Measurements from ENCODE around the gene AGMAT.
A peak's percentile ranks its signal among the peaks of the same experiment; 100 is the strongest.
"Not testable (repeated sequence)": the region's sequence is repeated elsewhere in the genome, so short reads cannot be mapped to it uniquely, and the experiment has no call there.

The AGMAT gene

GRCh38 chr1:15617173-15618076, 32.6 kb upstream of the AGMAT start, which contains the start of gene DDI2:
Gene DDI2, plus strand, starts transcription at chr1:15617458. Its CDS starts 213 bp downstream, at chr1:15617671.
- Histone ChIP-seq H3K36me3 (no peaks in the 10 kb centered on the region), H3K27ac (peak within 1 kb of the TSS; percentile 89), H3K27me3 (no peaks in the 10 kb centered on the region), H3K4me1 (ENCODE audit: control insufficient read depth in 1 of 2, insufficient read depth in 1 of 2, low read depth in 1 of 2, low read length in 1 of 2) (peaks cover 24% of the 10 kb centered on the region in 2 experiments), H3K9me3 (no peaks in the 10 kb centered on the region), H3K4me3 (ENCODE audit: low read depth in 1 of 2, low read length in 1 of 2) (peak within 1 kb of the TSS; percentile 79 to 86)
- no peak for TF ChIP-seq CTCF (IDR thresholded peaks at IDR 0.05)

- no peaks in the 10 kb centered on the region for H3K9me3 ChIP-seq
- no peaks in the 10 kb centered on the region for H3K36me3 ChIP-seq
- H3K4me3 ChIP-seq (ENCODE audit: low read depth in 1 of 2, low read length in 1 of 2) = peak overlapping the region; percentile 79 to 86
- TF ChIP-seq CTCF (IDR thresholded peaks at IDR 0.05) = no peak
- peaks cover 24% of the 10 kb centered on the region in 2 experiments for H3K4me1 ChIP-seq (ENCODE audit: control insufficient read depth in 1 of 2, insufficient read depth in 1 of 2, low read depth in 1 of 2, low read length in 1 of 2)
- H3K27ac ChIP-seq = peak overlapping the region; percentile 89
- H3K27me3 ChIP-seq = no peaks in the 10 kb centered on the region
Observed at GRCh38 chr1:15616373-15617172, 31.7 kb upstream of the AGMAT start.

GRCh38 chr1:15610167-15610566, 25.3 kb upstream of the AGMAT start:
- Histone ChIP-seq H3K4me1 (ENCODE audit: control insufficient read depth in 1 of 2, insufficient read depth in 1 of 2, low read depth in 1 of 2, low read length in 1 of 2) (no peaks in the 10 kb centered on the region), H3K9me3 (no peaks in the 10 kb centered on the region), H3K36me3 (no peaks in the 10 kb centered on the region), H3K27ac (no peak overlapping the region), H3K27me3 (no peaks in the 10 kb centered on the region), H3K4me3 (ENCODE audit: low read depth in 1 of 2, low read length in 1 of 2) (no peak overlapping the region)
- TF ChIP-seq CTCF (IDR thresholded peaks at IDR 0.05) = no peak

- Histone ChIP-seq H3K4me1 (ENCODE audit: control insufficient read depth in 1 of 2, insufficient read depth in 1 of 2, low read depth in 1 of 2, low read length in 1 of 2) (no peaks in the 10 kb centered on the region), H3K27me3 (no peaks in the 10 kb centered on the region), H3K4me3 (ENCODE audit: low read depth in 1 of 2, low read length in 1 of 2) (no peak overlapping the region), H3K27ac (no peak overlapping the region), H3K36me3 (no peaks in the 10 kb centered on the region), H3K9me3 (no peaks in the 10 kb centered on the region)
- no peak for TF ChIP-seq CTCF (IDR thresholded peaks at IDR 0.05)
Observed at GRCh38 chr1:15609631-15610030, 24.8 kb upstream of the AGMAT start.

GRCh38 chr1:15605398-15606383, 20.8 kb upstream of the AGMAT start:
- Histone ChIP-seq H3K27me3 (no peaks in the 10 kb centered on the region), H3K4me3 (ENCODE audit: low read depth in 1 of 2, low read length in 1 of 2) (no peak overlapping the region), H3K27ac (no peak overlapping the region), H3K36me3 (no peaks in the 10 kb centered on the region), H3K4me1 (ENCODE audit: control insufficient read depth in 1 of 2, insufficient read depth in 1 of 2, low read depth in 1 of 2, low read length in 1 of 2) (peaks cover 13 to 14% of the 10 kb centered on the region in 2 experiments), H3K9me3 (no peaks in the 10 kb centered on the region)
- TF ChIP-seq CTCF (IDR thresholded peaks at IDR 0.05) = no peak

- not testable (repeated sequence) for H3K4me3 ChIP-seq (ENCODE audit: low read depth in 1 of 2, low read length in 1 of 2)
Observed at GRCh38 chr1:15604400-15604799, 19.5 kb upstream of the AGMAT start.

GRCh38 chr1:15603966-15604282, 19.1 kb upstream of the AGMAT start:
- peak overlapping the region; percentile 93 for H3K4me3 ChIP-seq (ENCODE audit: low read depth in 1 of 2, low read length in 1 of 2)
- H3K4me1 ChIP-seq (ENCODE audit: control insufficient read depth in 1 of 2, insufficient read depth in 1 of 2, low read depth in 1 of 2, low read length in 1 of 2) = peaks cover 13 to 14% of the 10 kb centered on the region in 2 experiments

More at GRCh38 chr1:15604400-15604799, 19.5 kb upstream of the AGMAT start:
- not testable (repeated sequence) for H3K27me3 ChIP-seq, H3K36me3 ChIP-seq, H3K9me3 ChIP-seq
- H3K27ac ChIP-seq = peak overlapping the region; percentile 90
- peaks cover 13 to 14% of the 10 kb centered on the region in 2 experiments for H3K4me1 ChIP-seq (ENCODE audit: control insufficient read depth in 1 of 2, insufficient read depth in 1 of 2, low read depth in 1 of 2, low read length in 1 of 2)

More at GRCh38 chr1:15603966-15604282, 19.1 kb upstream of the AGMAT start:
- not testable (repeated sequence) for H3K27me3 ChIP-seq, H3K36me3 ChIP-seq, H3K9me3 ChIP-seq
- peak overlapping the region; percentile 90 for H3K27ac ChIP-seq
